Gastroesophageal sphincter (tissue), 3 donors: ENCODE data around the gene FARSA.

Experiments used
- CTCF ChIP-seq, 4 experiments: fragments of 200-600 bp in 2 of 4; fragments of 450-650 bp in 2 of 4; sonication (generic) in 1 of 4; IDR thresholded peaks; one replicate each; pipeline ENCODE4 v1.5.1; 2017 to 2019; ENCODE audit warnings: antibody characterized with exemption in 4 of 4, mild to moderate bottlenecking in 2 of 4, moderate library complexity in 2 of 4
- EP300 ChIP-seq: sonication (generic); formaldehyde crosslinking; IDR thresholded peaks from one replicate; pipeline ENCODE4 v1.6.1; 2017; ENCODE audit warnings: antibody characterized with exemption, mild to moderate bottlenecking
- POLR2A ChIP-seq, 2 donors: fragments of 450-650 bp; IDR thresholded peaks; one replicate each; pipeline ENCODE4 v1.6.1; 2017; ENCODE audit warnings: antibody characterized with exemption in 2 of 2, mild to moderate bottlenecking in 2 of 2, moderate library complexity in 1 of 2
- POLR2AphosphoS5 ChIP-seq: sonication (generic); formaldehyde crosslinking; IDR thresholded peaks from one replicate; pipeline ENCODE4 v1.6.1; 2017; ENCODE audit warnings: antibody characterized with exemption

- TF ChIP-seq CTCF (IDR thresholded peaks at IDR 0.05) (no peak), POLR2A (IDR thresholded peaks at IDR 0.05) (no peak), POLR2AphosphoS5 (no peak), EP300 (no peak)
These were observed 36.7 kb upstream of the FARSA start for GRCh38 chr19:12970070-12970820.
